Measurements from ENCODE around the gene NOP10.

NOP10 gene

GRCh38 chr15:34365836-34366235, 22.9 kb upstream of the NOP10 start:
- no peak for DNase-seq (ENCODE audit: extremely low read depth, insufficient read length)
- no peak for TF ChIP-seq CTCF (IDR thresholded peaks at IDR 0.05; ENCODE audit: insufficient read depth, low read length, poor library complexity, severe bottlenecking)
- peaks cover 9% of the 10 kb centered on the region for H3K36me3 ChIP-seq (ENCODE audit: control insufficient read depth, insufficient read depth, low read length)

GRCh38 chr15:34365091-34365825, 22.3 kb upstream of the NOP10 start:
- no peak for TF ChIP-seq CTCF (IDR thresholded peaks at IDR 0.05; ENCODE audit: insufficient read depth, low read length, poor library complexity, severe bottlenecking)
- Histone ChIP-seq H3K36me3 (ENCODE audit: control insufficient read depth, insufficient read depth, low read length) (peaks cover 9% of the 10 kb centered on the region), H3K27me3 (replicated peaks; ENCODE audit: control insufficient read depth, insufficient read depth, low read length) (no peaks in the 10 kb centered on the region), H3K4me3 (replicated peaks; ENCODE audit: low read depth, low read length) (peak overlapping the region; percentile 95)
- no peak for DNase-seq (ENCODE audit: extremely low read depth, insufficient read length)

More at GRCh38 chr15:34365836-34366235, 22.9 kb upstream of the NOP10 start:
- no peaks in the 10 kb centered on the region for H3K27me3 ChIP-seq (replicated peaks; ENCODE audit: control insufficient read depth, insufficient read depth, low read length)
- H3K4me3 ChIP-seq (replicated peaks; ENCODE audit: low read depth, low read length) = peak overlapping the region; percentile 95

GRCh38 chr15:34364041-34364440, 21.1 kb upstream of the NOP10 start:
- no peak for TF ChIP-seq CTCF (IDR thresholded peaks at IDR 0.05; ENCODE audit: insufficient read depth, low read length, poor library complexity, severe bottlenecking)
- no peak for DNase-seq (ENCODE audit: extremely low read depth, insufficient read length)
- Histone ChIP-seq H3K27me3 (replicated peaks; ENCODE audit: control insufficient read depth, insufficient read depth, low read length) (no peaks in the 10 kb centered on the region), H3K4me3 (replicated peaks; ENCODE audit: low read depth, low read length) (no peak overlapping the region), H3K36me3 (ENCODE audit: control insufficient read depth, insufficient read depth, low read length) (peaks cover 18% of the 10 kb centered on the region)

GRCh38 chr15:34362047-34362773, 19.3 kb upstream of the NOP10 start:
- TF ChIP-seq CTCF (IDR thresholded peaks at IDR 0.05; ENCODE audit: insufficient read depth, low read length, poor library complexity, severe bottlenecking) = no peak
- H3K36me3 ChIP-seq (ENCODE audit: control insufficient read depth, insufficient read depth, low read length) = peaks cover 20% of the 10 kb centered on the region
- H3K27me3 ChIP-seq (replicated peaks; ENCODE audit: control insufficient read depth, insufficient read depth, low read length) = no peaks in the 10 kb centered on the region
- DNase-seq (ENCODE audit: extremely low read depth, insufficient read length) = no peak
- no peak overlapping the region for H3K4me3 ChIP-seq (replicated peaks; ENCODE audit: low read depth, low read length)

- no peak overlapping the region for H3K4me3 ChIP-seq (replicated peaks; ENCODE audit: low read depth, low read length)
- no peaks in the 10 kb centered on the region for H3K27me3 ChIP-seq (replicated peaks; ENCODE audit: control insufficient read depth, insufficient read depth, low read length)
- DNase-seq (ENCODE audit: extremely low read depth, insufficient read length) = no peak
- peaks cover 27% of the 10 kb centered on the region for H3K36me3 ChIP-seq (ENCODE audit: control insufficient read depth, insufficient read depth, low read length)
- no peak for TF ChIP-seq CTCF (IDR thresholded peaks at IDR 0.05; ENCODE audit: insufficient read depth, low read length, poor library complexity, severe bottlenecking)
Observed at GRCh38 chr15:34361278-34361677, 18.3 kb upstream of the NOP10 start.
